CD4-positive, alpha-beta T cell treated with Interleukin-4 for 1 hour (primary cell): ENCODE results near the gene SNHG17.
A peak's percentile ranks its signal among the peaks of the same experiment; 100 is the strongest.
"Not testable (repeated sequence)": the region's sequence is repeated elsewhere in the genome, so short reads cannot be mapped to it uniquely, and the experiment has no call there.

Source experiments
- DNase-seq, 2 donors: peaks; one replicate each; pipeline ENCODE4 v3.0.0-alpha.2; 2020 to 2022

SNHG17 gene

DNA sequence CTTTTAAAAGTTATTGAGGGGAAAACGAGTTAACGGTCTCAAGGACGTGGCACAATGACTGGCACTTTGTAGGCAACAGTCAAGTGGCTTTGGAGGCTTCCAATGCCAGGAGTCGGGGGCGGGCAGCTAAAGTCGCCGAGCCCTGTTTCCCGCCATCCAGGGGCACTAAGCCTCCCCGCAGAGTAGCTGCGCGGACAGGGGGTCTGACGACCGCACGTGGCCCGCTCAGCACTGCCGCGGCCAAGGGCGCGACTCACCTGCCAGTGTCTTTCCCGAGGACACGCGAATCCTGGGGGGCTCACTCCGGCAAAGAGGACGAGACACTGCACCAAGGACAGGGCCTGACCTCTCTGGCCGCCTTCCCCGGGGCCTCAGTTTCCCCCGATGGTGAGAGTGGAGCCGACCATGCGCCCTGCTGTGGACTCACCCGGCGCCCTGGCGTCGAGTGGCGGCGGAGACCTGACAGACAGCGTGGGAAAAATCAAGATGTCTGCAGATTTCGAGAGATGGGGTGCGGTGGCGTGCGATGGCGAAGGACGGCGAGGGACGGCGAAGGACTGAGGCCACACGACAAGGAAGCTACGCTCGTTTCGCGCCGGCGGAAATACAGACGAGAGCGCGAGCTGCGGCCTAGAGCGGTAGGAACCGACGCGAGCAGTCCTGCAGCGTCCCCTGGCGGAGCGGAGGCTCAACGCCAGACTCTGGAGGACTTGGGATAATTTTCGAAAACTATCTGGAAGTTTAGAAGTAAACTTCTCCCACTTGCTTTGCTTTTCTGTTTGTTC is at the start of gene SNHG17:
Gene SNHG17 (minus strand): TSS at position 559 of the 785 bp plus-strand sequence.
- peak; percentile 90 to 91 for DNase-seq

DNA sequence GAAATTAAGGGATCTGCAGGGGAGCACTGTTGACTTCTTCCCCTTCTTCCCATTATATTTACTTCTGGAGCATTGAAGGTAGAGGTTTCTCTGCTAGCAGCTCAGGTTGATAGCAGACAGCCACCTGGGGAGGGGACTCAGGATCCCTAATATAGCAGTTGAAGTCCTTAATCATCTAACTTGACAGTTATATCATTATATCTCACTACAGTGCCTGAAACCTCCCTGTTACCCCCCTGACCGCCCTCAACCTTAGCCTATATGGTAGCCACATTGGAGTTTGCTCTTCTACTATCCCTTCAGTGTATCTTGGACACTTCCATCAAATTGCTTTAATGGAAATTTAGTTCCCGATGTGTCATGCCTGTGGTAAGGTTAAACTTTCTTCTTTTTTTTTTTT is 44.5 kb upstream of the SNHG17 start:
- no peak for DNase-seq

GRCh38 chr20:38477747-38478146 is 42.6 kb upstream of the SNHG17 start:
- DNase-seq: no peak

- peak in 1 of 2 donors; percentile 12 for DNase-seq
Measured at GRCh38 chr20:38473367-38473795, 38.3 kb upstream of the SNHG17 start.

GRCh38 chr20:38472513-38473366 is 37.6 kb upstream of the SNHG17 start, which contains the start of gene RALGAPB:
Gene RALGAPB, plus strand, starts transcription at chr20:38472843. Its CDS starts 15,590 bp downstream, at chr20:38488433.
- peak; percentile 98 for DNase-seq

DNA sequence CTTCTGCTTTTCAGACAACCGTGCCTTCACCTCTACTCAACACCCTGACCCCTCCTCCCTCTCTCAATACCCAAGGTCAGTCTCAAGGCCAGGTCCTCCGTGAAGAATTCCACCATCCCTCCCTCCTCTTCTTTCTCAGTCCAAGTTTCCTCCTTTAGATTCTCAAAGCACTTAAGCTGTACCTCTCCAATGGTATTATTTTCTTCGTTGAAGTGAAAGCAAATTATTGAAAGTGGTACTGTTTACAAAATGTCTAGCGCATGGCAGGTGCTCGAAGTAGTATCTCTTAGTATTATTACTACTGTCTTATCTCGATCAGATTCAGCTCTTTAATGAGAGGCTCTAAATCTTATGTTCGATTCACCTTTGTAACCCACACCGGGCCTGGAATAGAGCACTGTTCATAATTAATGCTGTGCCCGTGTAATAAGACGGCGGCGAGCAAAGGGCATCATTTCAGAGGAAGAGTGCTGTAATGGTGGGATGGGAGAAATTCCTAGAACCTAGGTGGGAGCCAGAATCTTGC is 36.9 kb upstream of the SNHG17 start:
- DNase-seq: no peak

- DNase-seq: no peak
Measured at GRCh38 chr20:38471245-38471644, 36.1 kb upstream of the SNHG17 start.

DNA sequence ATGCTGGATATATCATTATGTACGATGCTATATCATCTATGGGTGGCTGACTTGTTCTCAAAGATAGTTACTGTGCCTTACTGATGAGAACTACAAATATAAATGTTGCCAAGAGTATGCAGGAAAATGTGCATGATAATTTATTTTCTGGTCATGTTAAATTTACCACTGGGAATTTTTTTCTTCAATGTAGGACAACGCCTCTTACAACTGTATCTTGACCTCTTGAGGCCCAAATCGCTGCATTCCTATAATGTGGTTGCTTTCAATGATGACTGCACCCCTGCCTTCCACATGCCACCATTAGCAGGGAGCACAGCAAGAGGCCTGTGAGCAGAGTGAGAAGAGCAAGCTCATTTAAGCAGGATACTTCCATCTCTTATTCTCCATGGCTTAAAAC is 31.9 kb upstream of the SNHG17 start:
- DNase-seq: no peak

DNA sequence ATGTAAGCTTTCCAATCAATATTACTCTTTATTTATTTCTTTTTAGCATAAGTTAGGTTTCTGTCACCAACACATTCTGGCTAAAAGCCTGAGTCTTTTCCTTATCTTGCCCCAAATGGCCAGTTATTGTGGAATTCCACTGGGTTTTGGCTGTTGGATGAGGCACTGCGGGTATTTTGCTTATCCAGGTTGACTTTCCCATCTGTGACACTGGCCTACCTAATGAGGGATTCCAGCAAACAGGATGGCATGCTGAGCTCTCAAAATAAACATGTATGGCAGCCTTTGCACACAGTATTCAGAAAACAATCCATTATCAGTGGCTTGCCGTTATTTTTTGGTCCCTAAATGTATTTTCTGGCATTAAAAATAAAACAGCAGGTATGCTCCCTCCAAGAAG is 31.0 kb upstream of the SNHG17 start:
- no peak for DNase-seq

- DNase-seq: not testable (repeated sequence)
Measured at GRCh38 chr20:38461569-38461968, 26.4 kb upstream of the SNHG17 start.

- DNase-seq: not testable (repeated sequence)
Measured at GRCh38 chr20:38461167-38461566, 26.0 kb upstream of the SNHG17 start.

DNA sequence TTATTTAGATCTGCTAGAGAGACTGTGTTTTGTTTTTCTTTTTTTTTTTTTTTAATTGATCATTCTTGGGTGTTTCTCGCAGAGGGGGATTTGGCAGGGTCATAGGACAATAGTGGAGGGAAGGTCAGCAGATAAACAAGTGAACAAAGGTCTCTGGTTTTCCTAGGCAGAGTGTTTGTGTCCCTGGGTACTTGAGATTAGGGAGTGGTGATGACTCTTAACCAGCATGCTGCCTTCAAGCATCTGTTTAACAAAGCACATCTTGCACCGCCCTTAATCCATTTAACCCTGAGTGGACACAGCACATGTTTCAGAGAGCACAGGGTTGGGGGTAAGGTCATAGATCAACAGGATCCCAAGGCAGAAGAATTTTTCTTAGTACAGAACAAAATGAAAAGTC is 25.5 kb upstream of the SNHG17 start:
- not testable (repeated sequence) for DNase-seq

GRCh38 chr20:38460040-38460623 is 25.0 kb upstream of the SNHG17 start:
- no peak for DNase-seq

GRCh38 chr20:38458314-38458713 is 23.2 kb upstream of the SNHG17 start:
- no peak for DNase-seq

DNA sequence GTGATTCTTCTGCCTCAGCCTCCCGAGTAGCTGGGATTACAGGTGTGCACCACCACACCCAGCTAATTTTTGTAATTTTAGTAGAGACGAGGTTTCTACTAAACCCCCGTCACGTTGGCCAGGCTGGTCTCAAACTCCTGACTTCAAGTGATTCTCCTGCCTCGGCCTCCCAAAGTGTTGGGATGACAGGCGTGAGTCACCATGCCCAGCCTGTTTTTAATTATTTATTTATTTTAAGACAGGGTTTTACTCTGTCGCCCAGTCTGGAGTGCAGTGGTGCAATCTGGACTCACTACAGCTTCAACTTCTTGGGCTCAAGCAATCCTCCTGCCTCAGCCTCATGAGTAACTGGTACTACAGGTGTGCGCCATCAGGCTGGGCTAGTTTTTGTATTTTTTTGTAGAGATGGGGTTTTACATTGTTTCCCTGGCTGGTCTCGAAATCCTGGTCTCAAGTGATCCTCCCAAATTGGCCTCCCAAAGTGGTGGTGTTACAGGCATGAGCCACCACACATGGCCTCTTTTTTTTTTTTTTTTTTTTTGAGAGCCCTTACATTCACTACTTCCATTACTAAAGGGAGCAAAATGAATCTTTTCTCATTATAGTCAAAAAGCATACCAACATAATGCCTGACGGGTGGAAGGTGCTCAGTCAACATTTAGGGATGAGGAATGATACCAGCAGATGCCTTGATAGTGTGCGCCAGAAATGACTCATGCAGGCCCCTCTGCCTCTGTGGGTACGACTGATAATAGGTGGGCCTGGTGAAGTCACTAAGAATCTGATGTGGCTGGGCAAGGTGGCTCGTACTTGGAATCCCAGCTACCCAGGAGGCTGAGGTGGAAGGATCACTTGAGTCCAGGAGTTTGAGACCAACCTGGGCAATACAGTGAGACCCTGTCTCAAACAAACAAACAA is 19.7 kb upstream of the SNHG17 start:
- no peak for DNase-seq

DNA sequence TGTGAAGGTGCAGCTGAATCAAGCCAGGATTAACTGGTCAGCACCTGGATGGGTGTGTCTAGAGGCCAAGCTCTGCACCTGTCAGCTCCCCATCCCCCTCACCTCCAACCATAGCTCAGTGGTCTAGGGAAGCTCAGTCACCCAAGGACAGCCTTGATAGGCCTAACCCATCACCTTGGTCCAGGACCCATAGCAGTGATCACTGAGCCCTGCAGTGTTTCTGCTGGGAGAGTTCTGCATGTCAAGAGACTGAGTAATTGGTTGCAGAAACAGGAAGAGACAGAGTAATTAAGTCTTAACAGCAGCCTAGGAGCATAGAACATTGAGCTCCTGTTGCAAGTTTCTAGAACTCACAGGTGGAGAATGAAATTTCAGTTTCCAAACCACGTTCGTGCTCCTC is 18.8 kb upstream of the SNHG17 start:
- no peak for DNase-seq

GRCh38 chr20:38452880-38453624 is 17.9 kb upstream of the SNHG17 start:
- DNase-seq: no peak

DNA sequence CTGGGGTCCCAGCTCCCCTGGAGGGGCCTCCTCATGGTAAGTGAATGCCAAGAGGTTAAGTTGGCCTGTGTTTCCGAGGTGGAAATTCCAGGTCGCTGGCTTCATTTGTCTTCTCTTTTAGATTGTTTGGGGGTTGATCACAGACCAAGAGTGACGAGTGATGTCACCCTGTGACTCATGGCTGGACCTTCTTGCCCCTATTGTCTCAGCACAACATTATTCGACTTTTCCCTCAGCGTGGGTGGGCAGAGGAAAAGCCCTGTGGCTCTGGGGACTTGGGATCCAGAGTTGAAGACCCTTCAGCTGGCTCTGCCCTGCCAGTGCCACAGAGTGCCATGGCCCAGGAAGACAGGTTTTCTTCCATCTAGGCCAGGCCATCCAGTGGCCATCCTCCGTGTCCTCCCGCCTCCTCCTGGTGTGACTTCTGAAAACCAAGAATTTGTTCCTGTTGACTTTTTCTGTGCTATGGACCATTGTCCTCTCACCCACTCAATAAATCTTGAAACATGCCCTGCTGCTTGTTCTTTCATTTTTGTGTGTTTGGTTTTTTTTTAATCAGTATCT is 15.4 kb upstream of the SNHG17 start:
- no peak for DNase-seq

- no peak for DNase-seq
Measured at GRCh38 chr20:38449046-38449445, 13.9 kb upstream of the SNHG17 start.

DNA sequence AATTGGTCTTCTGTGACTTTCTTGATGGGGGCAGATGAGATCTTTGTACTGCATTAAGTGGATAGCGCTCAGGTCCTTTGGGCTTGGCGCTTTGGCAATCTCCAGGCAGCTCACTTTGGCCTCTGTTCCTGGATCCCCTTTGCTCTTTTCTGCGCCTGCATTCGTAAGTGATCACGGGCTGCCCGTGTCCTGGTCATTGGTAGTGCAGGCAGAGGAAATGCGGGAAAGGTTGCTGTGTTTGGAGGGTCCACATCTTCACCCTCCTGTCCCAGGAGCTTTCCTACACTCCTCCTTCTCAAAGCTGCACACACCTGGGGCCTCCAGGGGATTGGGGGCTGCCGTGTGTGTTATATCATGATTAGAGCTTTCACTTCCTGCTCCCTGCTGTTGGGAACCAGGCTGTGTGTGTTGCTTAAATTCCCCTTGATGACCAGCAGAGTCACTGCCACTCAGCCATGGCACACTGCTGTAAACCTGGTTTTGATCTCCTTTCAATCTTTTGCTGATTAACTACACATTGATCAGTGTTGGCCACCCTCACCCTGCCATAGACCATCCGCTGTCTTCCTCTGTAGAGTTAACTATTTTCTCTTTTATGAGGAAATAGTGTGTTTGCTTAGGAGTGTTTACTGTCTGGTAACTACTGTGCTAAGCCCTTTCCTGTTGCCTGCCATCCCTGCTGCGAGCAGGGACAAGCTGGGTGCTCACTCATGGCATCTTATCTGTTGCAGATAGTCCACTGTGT is 13.0 kb upstream of the SNHG17 start:
- peak in 1 of 2 donors; percentile 22 for DNase-seq
